WERI-Rb-1 (cell line): ENCODE results near the gene IPO5.

Experiments used
- DNase-seq: peaks from one replicate; pipeline ENCODE4 v3.0.0-alpha.2; 2020
- H3K27ac ChIP-seq: fragments of 250-450 bp; sonication (Bioruptor Pico); 2 replicates; pipeline ENCODE4 v1.5.1; 2020; ENCODE audit warnings: mild to moderate bottlenecking, moderate library complexity
- H3K27me3 ChIP-seq: fragments of 250-450 bp; sonication (Bioruptor Pico); 2 replicates; pipeline ENCODE4 v1.5.1; 2021; ENCODE audit warnings: mild to moderate bottlenecking, low read depth, moderate library complexity; ENCODE audit not compliant: insufficient read depth, severe bottlenecking
- H3K36me3 ChIP-seq: fragments of 250-450 bp; sonication (Bioruptor Pico); 2 replicates; pipeline ENCODE4 v1.5.1; 2020; ENCODE audit warnings: mild to moderate bottlenecking, moderate library complexity
- H3K4me3 ChIP-seq: 2 replicates; pipeline ENCODE4 v1.5.1; 2011; ENCODE audit warnings: low read depth, mild to moderate bottlenecking, control low read depth, low read length
- H3K9me3 ChIP-seq: fragments of 250-450 bp; sonication (Bioruptor Pico); 2 replicates; pipeline ENCODE4 v1.5.1; 2021; ENCODE audit warnings: mild to moderate bottlenecking, moderate library complexity; ENCODE audit not compliant: severe bottlenecking
- TF ChIP-seq, protein P1 (sequence below): IDR thresholded peaks from 2 replicates; pipeline ENCODE4 v1.5.1; 2011; ENCODE audit warnings: low read depth, mild to moderate bottlenecking, control low read depth, inconsistent platforms, low read length

The IPO5 gene

DNA sequence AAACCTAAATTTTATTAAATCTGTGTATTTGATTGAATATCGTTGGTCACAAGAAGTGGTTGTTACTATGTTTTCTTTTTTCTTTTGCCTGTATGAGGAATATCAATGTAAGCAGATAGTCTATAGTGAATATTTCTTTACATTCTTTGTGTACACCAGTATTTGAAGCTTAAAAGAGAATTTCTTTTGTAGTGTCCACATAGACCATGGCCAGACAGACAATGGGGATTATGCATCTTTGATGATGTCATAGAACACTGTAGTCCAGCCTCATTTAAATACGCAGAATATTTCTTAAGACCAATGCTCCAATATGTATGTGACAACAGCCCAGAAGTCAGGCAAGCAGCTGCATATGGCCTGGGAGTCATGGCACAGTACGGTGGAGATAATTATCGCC is 64.8 kb downstream of the IPO5 start:
- peaks cover 100% of the 10 kb centered on the region for H3K36me3 ChIP-seq
- H3K27ac ChIP-seq, result no peak overlapping the region

DNA sequence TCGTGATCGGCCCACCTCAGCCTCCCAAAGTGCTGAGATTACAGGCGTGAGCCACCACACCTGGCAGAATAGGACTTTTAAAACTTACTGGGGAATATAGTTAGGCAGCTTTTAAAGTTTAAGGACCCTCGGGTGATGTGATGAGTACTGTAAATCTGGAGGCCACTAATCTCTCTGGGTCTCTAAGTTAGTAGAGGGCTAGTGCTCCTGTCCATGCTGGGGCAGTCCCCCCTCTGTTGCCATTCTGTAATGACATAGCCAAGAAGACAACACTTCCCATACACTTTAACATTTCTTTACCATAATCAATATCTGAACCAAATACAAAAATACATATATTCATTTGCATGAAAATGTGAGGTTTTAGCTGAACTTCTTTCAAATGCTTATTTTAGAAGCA is 65.7 kb downstream of the IPO5 start:
- Histone ChIP-seq H3K4me3 (no peak overlapping the region), H3K27ac (no peak overlapping the region), H3K36me3 (peaks cover 98% of the 10 kb centered on the region), H3K27me3 (no peaks in the 10 kb centered on the region), H3K9me3 (no peaks in the 10 kb centered on the region)
- TF ChIP-seq, protein P1, sequence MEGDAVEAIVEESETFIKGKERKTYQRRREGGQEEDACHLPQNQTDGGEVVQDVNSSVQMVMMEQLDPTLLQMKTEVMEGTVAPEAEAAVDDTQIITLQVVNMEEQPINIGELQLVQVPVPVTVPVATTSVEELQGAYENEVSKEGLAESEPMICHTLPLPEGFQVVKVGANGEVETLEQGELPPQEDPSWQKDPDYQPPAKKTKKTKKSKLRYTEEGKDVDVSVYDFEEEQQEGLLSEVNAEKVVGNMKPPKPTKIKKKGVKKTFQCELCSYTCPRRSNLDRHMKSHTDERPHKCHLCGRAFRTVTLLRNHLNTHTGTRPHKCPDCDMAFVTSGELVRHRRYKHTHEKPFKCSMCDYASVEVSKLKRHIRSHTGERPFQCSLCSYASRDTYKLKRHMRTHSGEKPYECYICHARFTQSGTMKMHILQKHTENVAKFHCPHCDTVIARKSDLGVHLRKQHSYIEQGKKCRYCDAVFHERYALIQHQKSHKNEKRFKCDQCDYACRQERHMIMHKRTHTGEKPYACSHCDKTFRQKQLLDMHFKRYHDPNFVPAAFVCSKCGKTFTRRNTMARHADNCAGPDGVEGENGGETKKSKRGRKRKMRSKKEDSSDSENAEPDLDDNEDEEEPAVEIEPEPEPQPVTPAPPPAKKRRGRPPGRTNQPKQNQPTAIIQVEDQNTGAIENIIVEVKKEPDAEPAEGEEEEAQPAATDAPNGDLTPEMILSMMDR, result no peak
- no peak for DNase-seq

More for the DNA sequence above, 64.8 kb downstream of the IPO5 start:
- Histone ChIP-seq H3K27me3 (no peaks in the 10 kb centered on the region), H3K4me3 (no peak overlapping the region), H3K9me3 (no peaks in the 10 kb centered on the region)
- no peak for DNase-seq
- TF ChIP-seq, protein P1, result no peak

DNA sequence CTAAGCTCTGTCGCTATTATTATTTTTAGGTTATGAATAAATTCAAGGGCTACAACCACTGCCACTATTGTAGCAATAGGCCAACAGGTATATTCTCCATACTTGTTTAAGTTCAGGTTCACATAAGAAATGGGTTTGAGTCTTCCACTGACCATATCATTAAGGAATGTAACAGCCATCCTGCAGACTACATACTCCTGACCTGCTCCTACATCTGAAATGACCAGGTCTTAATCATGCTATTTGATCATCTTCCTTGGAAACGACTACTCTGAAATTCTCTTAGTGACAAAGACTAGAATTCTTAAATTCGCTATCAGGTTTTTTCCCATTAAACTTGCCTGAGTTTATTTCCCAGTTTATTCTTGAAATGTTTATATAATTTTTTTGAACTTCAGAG is 66.8 kb downstream of the IPO5 start:
- DNase-seq, result no peak
- H3K9me3 ChIP-seq, result no peaks in the 10 kb centered on the region
- H3K36me3 ChIP-seq, result peaks cover 87% of the 10 kb centered on the region
- TF ChIP-seq, protein P1, result no peak
- H3K4me3 ChIP-seq, result no peak overlapping the region
- H3K27ac ChIP-seq, result no peak overlapping the region
- no peaks in the 10 kb centered on the region for H3K27me3 ChIP-seq

DNA sequence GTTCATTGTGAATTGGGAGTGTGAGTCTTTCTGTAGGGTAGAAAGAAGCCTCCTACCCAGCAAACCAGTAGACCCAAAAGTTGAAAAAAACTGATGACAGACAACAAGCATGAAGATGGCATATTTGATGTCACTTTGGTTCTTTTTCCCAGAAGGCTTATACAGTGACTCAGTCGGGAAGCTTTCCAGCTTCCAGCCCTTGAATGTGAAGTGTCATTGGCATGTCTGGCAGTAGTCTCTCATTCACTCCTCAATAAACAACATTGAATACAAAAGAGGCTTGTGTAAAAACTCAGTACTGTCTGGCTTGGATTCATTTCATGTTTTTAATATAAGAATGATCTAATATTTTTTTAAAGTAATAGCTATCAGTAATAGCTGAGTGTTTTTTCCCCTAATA is 68.7 kb downstream of the IPO5 start:
- no peak for DNase-seq
- Histone ChIP-seq H3K36me3 (peaks cover 70% of the 10 kb centered on the region), H3K4me3 (no peak overlapping the region), H3K27ac (no peak overlapping the region), H3K9me3 (no peaks in the 10 kb centered on the region), H3K27me3 (no peaks in the 10 kb centered on the region)
- TF ChIP-seq, protein P1, result no peak

DNA sequence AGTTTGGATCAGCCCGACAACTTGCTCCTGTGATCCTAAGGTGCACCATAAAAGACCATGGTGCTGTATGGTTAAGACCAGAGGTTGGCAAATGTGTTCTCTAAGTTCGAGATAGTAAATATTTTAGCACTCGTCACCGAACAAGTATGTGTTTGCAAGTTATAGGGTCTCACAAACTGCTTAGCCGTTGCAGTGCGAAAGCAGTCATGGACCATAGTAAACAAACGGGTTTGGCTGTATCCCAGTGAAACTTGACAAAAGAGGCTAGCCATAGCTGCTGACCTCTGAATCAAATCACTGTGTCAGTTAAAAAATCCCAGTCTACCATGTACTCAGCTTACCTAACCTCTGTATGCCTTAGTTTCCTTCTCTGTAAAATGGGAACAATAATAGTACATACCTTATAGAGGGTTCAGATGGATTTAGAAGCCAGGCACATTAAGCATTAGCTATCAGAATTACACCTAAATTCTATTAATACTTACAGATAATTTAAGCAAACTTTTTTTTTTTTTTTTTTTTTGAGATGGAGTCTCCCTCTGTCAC is 72.1 kb downstream of the IPO5 start:
- Histone ChIP-seq H3K27me3 (no peaks in the 10 kb centered on the region), H3K4me3 (no peak overlapping the region), H3K9me3 (no peaks in the 10 kb centered on the region), H3K27ac (no peak overlapping the region), H3K36me3 (peaks cover 37% of the 10 kb centered on the region)
- no peak for DNase-seq
- TF ChIP-seq, protein P1, result no peak

DNA sequence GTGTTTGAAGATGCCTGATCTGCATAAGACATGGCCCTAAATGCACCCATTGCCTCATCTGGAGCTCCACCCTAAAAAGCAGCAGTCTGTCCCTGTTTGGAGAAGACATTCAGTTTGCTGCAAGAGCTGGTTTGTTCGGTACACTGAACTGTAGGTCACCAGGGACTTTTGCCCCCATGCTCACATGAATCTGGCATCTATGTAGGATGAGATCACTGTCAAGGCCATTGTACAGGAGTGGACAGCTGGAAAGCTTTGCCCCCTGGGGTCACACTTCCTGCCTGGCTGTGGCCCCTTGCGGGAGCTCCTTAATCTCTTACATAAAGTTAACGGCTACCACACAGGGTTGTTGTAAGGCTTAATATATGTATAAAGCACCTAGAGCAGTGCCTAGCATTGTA is 73.0 kb downstream of the IPO5 start:
- peak; percentile 68 for DNase-seq
- Histone ChIP-seq H3K27ac (no peak overlapping the region), H3K36me3 (peaks cover 28% of the 10 kb centered on the region), H3K27me3 (no peaks in the 10 kb centered on the region), H3K4me3 (no peak overlapping the region), H3K9me3 (no peaks in the 10 kb centered on the region)
- TF ChIP-seq, protein P1, result no peak
